ENCODE results near the gene SVIL.
A peak's percentile ranks its signal among the peaks of the same experiment; 100 is the strongest.

Gene SVIL

GRCh38 chr10:29634764-29635625, at the start of gene SVIL:
SVIL (minus strand) TSS chr10:29634971; CDS start chr10:29555058, 79,913 bp downstream.
- no peak for DNase-seq

- peak; percentile 82 for DNase-seq
These were observed 47.1 kb upstream of the SVIL start for GRCh38 chr10:29681676-29682448.

- no peak for DNase-seq
These were observed 45.3 kb upstream of the SVIL start for GRCh38 chr10:29680091-29680490.

- no peak for DNase-seq
These were observed 42.0 kb upstream of the SVIL start for GRCh38 chr10:29676732-29677131.

GRCh38 chr10:29675984-29676383, 41.2 kb upstream of the SVIL start:
- DNase-seq, result no peak

- no peak for DNase-seq
These were observed 37.2 kb upstream of the SVIL start for GRCh38 chr10:29671968-29672367.

- DNase-seq, result no peak
These were observed 36.5 kb upstream of the SVIL start for GRCh38 chr10:29671228-29671780.

- no peak for DNase-seq
These were observed 36.0 kb upstream of the SVIL start for GRCh38 chr10:29670761-29671160.

GRCh38 chr10:29669149-29669548, 34.4 kb upstream of the SVIL start:
- DNase-seq, result no peak

- DNase-seq, result no peak
These were observed 33.9 kb upstream of the SVIL start for GRCh38 chr10:29668628-29669027.

GRCh38 chr10:29667191-29667590, 32.4 kb upstream of the SVIL start:
- DNase-seq, result no peak

- DNase-seq, result no peak
These were observed 31.4 kb upstream of the SVIL start for GRCh38 chr10:29666201-29666600.

- no peak for DNase-seq
These were observed 28.9 kb upstream of the SVIL start for GRCh38 chr10:29663718-29664117.

- peak; percentile 84 for DNase-seq
These were observed 24.5 kb upstream of the SVIL start for GRCh38 chr10:29658984-29659965.

GRCh38 chr10:29657719-29658274, 23.0 kb upstream of the SVIL start:
- peak; percentile 49 for DNase-seq

- no peak for DNase-seq
These were observed 21.8 kb upstream of the SVIL start for GRCh38 chr10:29656451-29656992.

- DNase-seq, result no peak
These were observed 17.4 kb upstream of the SVIL start for GRCh38 chr10:29652192-29652591.

- no peak for DNase-seq
These were observed 17.0 kb upstream of the SVIL start for GRCh38 chr10:29651767-29652166.

- no peak for DNase-seq
These were observed 15.8 kb upstream of the SVIL start for GRCh38 chr10:29650552-29650944.

GRCh38 chr10:29649561-29650551, 15.1 kb upstream of the SVIL start:
- no peak for DNase-seq

GRCh38 chr10:29648983-29649268, 14.2 kb upstream of the SVIL start:
- DNase-seq, result no peak
